ENCODE results near the gene MIGA1. TPM values are rescaled to one million over a fixed set of nuclear protein-coding genes. Genes with fewer than 3 reads are reported as not detected.

Gene MIGA1
- total RNA-seq, 2 experiments from 2014 or later: 7.2 to 9.0 TPM

GRCh38 chr1:77829851-77830250, 50.4 kb downstream of the MIGA1 start:
- Mint-ChIP-seq H3K27ac (no peak overlapping the region), H3K4me3 (no peak overlapping the region), H3K27me3 (no peaks in the 10 kb centered on the region), H3K9me3 (ENCODE audit: low read depth) (no peaks in the 10 kb centered on the region), H3K4me1 (peaks cover 2% of the 10 kb centered on the region), H3K36me3 (ENCODE audit: low read depth) (peaks cover 12% of the 10 kb centered on the region)
- ATAC-seq (no peak), DNase-seq (no peak)
- intact Hi-C loops (cut with DNase I, micrococcal nuclease): no loop called here
- POLR2A ChIA-PET: no interaction called here
- CTCF ChIA-PET: no interaction called here

- Mint-ChIP-seq H3K9me3 (ENCODE audit: low read depth) (no peaks in the 10 kb centered on the region), H3K27ac (no peak overlapping the region), H3K4me3 (no peak overlapping the region), H3K36me3 (ENCODE audit: low read depth) (peaks cover 12% of the 10 kb centered on the region), H3K4me1 (peaks cover 2% of the 10 kb centered on the region), H3K27me3 (no peaks in the 10 kb centered on the region)
- ChIA-PET POLR2A (no interaction called here), CTCF (no interaction called here)
- DNase-seq: no peak
- intact Hi-C loops (cut with DNase I, micrococcal nuclease): no loop called here
- no peak for ATAC-seq
Observed at GRCh38 chr1:77830946-77831345, 51.5 kb downstream of the MIGA1 start.

- peaks cover 10% of the 10 kb centered on the region for H3K36me3 Mint-ChIP-seq (ENCODE audit: low read depth)
- ATAC-seq: no peak
- H3K4me1 Mint-ChIP-seq: peaks cover 2% of the 10 kb centered on the region
Observed at GRCh38 chr1:77831566-77831965, 52.1 kb downstream of the MIGA1 start.

GRCh38 chr1:77831976-77832711, 52.7 kb downstream of the MIGA1 start:
- H3K27ac Mint-ChIP-seq: no peak overlapping the region
- H3K9me3 Mint-ChIP-seq (ENCODE audit: low read depth): no peaks in the 10 kb centered on the region
- H3K4me1 Mint-ChIP-seq: peaks cover 2% of the 10 kb centered on the region
- ATAC-seq: no peak
- CTCF ChIA-PET: no interaction called here
- H3K4me3 Mint-ChIP-seq: no peak overlapping the region
- POLR2A ChIA-PET: no interaction called here
- peaks cover 8% of the 10 kb centered on the region for H3K36me3 Mint-ChIP-seq (ENCODE audit: low read depth)
- H3K27me3 Mint-ChIP-seq: no peaks in the 10 kb centered on the region
- no peak for DNase-seq
- intact Hi-C loops (cut with DNase I, micrococcal nuclease): no loop called here

More at GRCh38 chr1:77831566-77831965, 52.1 kb downstream of the MIGA1 start:
- Mint-ChIP-seq H3K4me3 (no peak overlapping the region), H3K27me3 (no peaks in the 10 kb centered on the region), H3K9me3 (ENCODE audit: low read depth) (no peaks in the 10 kb centered on the region), H3K27ac (no peak overlapping the region)
- ChIA-PET CTCF (no interaction called here), POLR2A (no interaction called here)
- no peak for DNase-seq
- intact Hi-C loops (cut with DNase I, micrococcal nuclease): no loop called here

GRCh38 chr1:77832901-77833300, 53.5 kb downstream of the MIGA1 start:
- no peaks in the 10 kb centered on the region for H3K27me3 Mint-ChIP-seq
- intact Hi-C loops (cut with DNase I, micrococcal nuclease): no loop called here
- DNase-seq (no peak), ATAC-seq (no peak)
- POLR2A ChIA-PET: interaction anchor here (0.6 kb wide), 1 partner anchor 200 kb away, joined by 3 read pairs; no protein-coding TSS in a partner anchor
- H3K4me3 Mint-ChIP-seq: no peak overlapping the region
- H3K36me3 Mint-ChIP-seq (ENCODE audit: low read depth): peaks cover 5% of the 10 kb centered on the region
- CTCF ChIA-PET: no interaction called here
- no peak overlapping the region for H3K27ac Mint-ChIP-seq
- H3K4me1 Mint-ChIP-seq: peaks cover 2% of the 10 kb centered on the region
- H3K9me3 Mint-ChIP-seq (ENCODE audit: low read depth): no peaks in the 10 kb centered on the region

GRCh38 chr1:77833521-77834100, 54.2 kb downstream of the MIGA1 start:
- POLR2A ChIA-PET: interaction anchor here (0.6 kb wide), 1 partner anchor 200 kb away, joined by 3 read pairs; no protein-coding TSS in a partner anchor
- Mint-ChIP-seq H3K4me1 (peaks cover 2% of the 10 kb centered on the region), H3K27me3 (no peaks in the 10 kb centered on the region), H3K36me3 (ENCODE audit: low read depth) (peaks cover 2% of the 10 kb centered on the region), H3K4me3 (no peak overlapping the region), H3K27ac (no peak overlapping the region), H3K9me3 (ENCODE audit: low read depth) (no peaks in the 10 kb centered on the region)
- ATAC-seq: no peak
- intact Hi-C loops (cut with DNase I, micrococcal nuclease): no loop called here
- no peak for DNase-seq
- CTCF ChIA-PET: no interaction called here

GRCh38 chr1:77834771-77835334, 55.4 kb downstream of the MIGA1 start:
- Mint-ChIP-seq H3K9me3 (ENCODE audit: low read depth) (no peaks in the 10 kb centered on the region), H3K27ac (no peak overlapping the region), H3K4me1 (peaks cover 2% of the 10 kb centered on the region), H3K27me3 (no peaks in the 10 kb centered on the region), H3K36me3 (ENCODE audit: low read depth) (peaks cover 7% of the 10 kb centered on the region), H3K4me3 (no peak overlapping the region)
- POLR2A ChIA-PET: no interaction called here
- ATAC-seq (no peak), DNase-seq (no peak)
- CTCF ChIA-PET: interaction anchor here (0.8 kb wide), 1 partner anchor 23 kb away, joined by 3 read pairs; no protein-coding TSS in a partner anchor
- intact Hi-C loops (cut with DNase I, micrococcal nuclease): no loop called here

GRCh38 chr1:77841574-77841973, 62.1 kb downstream of the MIGA1 start:
- DNase-seq (no peak), ATAC-seq (no peak)
- Mint-ChIP-seq H3K4me1 (peaks cover 3% of the 10 kb centered on the region), H3K4me3 (no peak overlapping the region), H3K27me3 (no peaks in the 10 kb centered on the region), H3K27ac (no peak overlapping the region), H3K9me3 (ENCODE audit: low read depth) (no peaks in the 10 kb centered on the region), H3K36me3 (ENCODE audit: low read depth) (peaks cover 17% of the 10 kb centered on the region)
- CTCF ChIA-PET: interaction anchor here (0.7 to 1.0 kb wide), 3 partner anchors 13 to 26 kb away, joined by 3 to 9 read pairs (median 5); no protein-coding TSS in a partner anchor
- intact Hi-C loops (cut with DNase I, micrococcal nuclease): no loop called here
- POLR2A ChIA-PET: no interaction called here

- Mint-ChIP-seq H3K4me3 (no peak overlapping the region), H3K36me3 (ENCODE audit: low read depth) (peaks cover 12% of the 10 kb centered on the region), H3K27ac (no peak overlapping the region), H3K27me3 (no peaks in the 10 kb centered on the region), H3K4me1 (peaks cover 3% of the 10 kb centered on the region), H3K9me3 (ENCODE audit: low read depth) (no peaks in the 10 kb centered on the region)
- ChIA-PET POLR2A (no interaction called here), CTCF (interaction anchor here (0.5 to 0.7 kb wide), 2 partner anchors 26 to 39 kb away, joined by 3 read pairs; no protein-coding TSS in a partner anchor)
- intact Hi-C loops (cut with DNase I, micrococcal nuclease): no loop called here
- DNase-seq (no peak), ATAC-seq (no peak)
Observed at GRCh38 chr1:77845951-77846350, 66.5 kb downstream of the MIGA1 start.

GRCh38 chr1:77846966-77847365, 67.5 kb downstream of the MIGA1 start:
- intact Hi-C loops (cut with DNase I, micrococcal nuclease): no loop called here
- POLR2A ChIA-PET: no interaction called here
- no peaks in the 10 kb centered on the region for H3K9me3 Mint-ChIP-seq (ENCODE audit: low read depth)

GRCh38 chr1:77847621-77848080, 68.2 kb downstream of the MIGA1 start:
- ChIA-PET POLR2A (no interaction called here), CTCF (no interaction called here)
- DNase-seq: peak; percentile 29
- intact Hi-C loops (cut with DNase I, micrococcal nuclease): no loop called here
- Mint-ChIP-seq H3K4me1 (peaks cover 3% of the 10 kb centered on the region), H3K9me3 (ENCODE audit: low read depth) (no peaks in the 10 kb centered on the region), H3K27me3 (no peaks in the 10 kb centered on the region), H3K27ac (no peak overlapping the region), H3K4me3 (no peak overlapping the region), H3K36me3 (ENCODE audit: low read depth) (peaks cover 17% of the 10 kb centered on the region)
- ATAC-seq: peak; percentile 26

More at GRCh38 chr1:77846966-77847365, 67.5 kb downstream of the MIGA1 start:
- CTCF ChIA-PET: interaction anchor here (0.6 kb wide), 1 partner anchor 119 kb away, joined by 3 read pairs; no protein-coding TSS in a partner anchor
- H3K4me1 Mint-ChIP-seq: peaks cover 3% of the 10 kb centered on the region
- no peak overlapping the region for H3K27ac Mint-ChIP-seq
- no peaks in the 10 kb centered on the region for H3K27me3 Mint-ChIP-seq
- H3K4me3 Mint-ChIP-seq: no peak overlapping the region
- ATAC-seq (no peak), DNase-seq (no peak)
- peaks cover 14% of the 10 kb centered on the region for H3K36me3 Mint-ChIP-seq (ENCODE audit: low read depth)

- Mint-ChIP-seq H3K27me3 (no peaks in the 10 kb centered on the region), H3K4me1 (peaks cover 3% of the 10 kb centered on the region), H3K4me3 (no peak overlapping the region), H3K27ac (no peak overlapping the region), H3K36me3 (ENCODE audit: low read depth) (peaks cover 28% of the 10 kb centered on the region), H3K9me3 (ENCODE audit: low read depth) (peaks cover 12% of the 10 kb centered on the region)
- POLR2A ChIA-PET: no interaction called here
- ATAC-seq (no peak), DNase-seq (no peak)
- intact Hi-C loops (cut with DNase I, micrococcal nuclease): no loop called here
- CTCF ChIA-PET: no interaction called here
Observed at GRCh38 chr1:77850082-77850481, 70.6 kb downstream of the MIGA1 start.

Measured in activated CD4-positive, alpha-beta T cell treated with anti-CD3 and anti-CD28 coated beads for 36 hours (primary cell).